ENCODE data around the gene COL4A6.
A peak's percentile ranks its signal among the peaks of the same experiment; 100 is the strongest.

COL4A6 gene

GRCh38 chrX:108209006-108209554 is 229.1 kb downstream of the COL4A6 start:
- no peak for DNase-seq

GRCh38 chrX:108203540-108203939 is 234.7 kb downstream of the COL4A6 start:
- no peak for DNase-seq

- DNase-seq = peak; percentile 36
Observed at GRCh38 chrX:108199691-108200090, 238.5 kb downstream of the COL4A6 start.

GRCh38 chrX:108199041-108199440 is 239.2 kb downstream of the COL4A6 start:
- DNase-seq = no peak

GRCh38 chrX:108198420-108198819 is 239.8 kb downstream of the COL4A6 start:
- no peak for DNase-seq

GRCh38 chrX:108186811-108187210 is 251.4 kb downstream of the COL4A6 start:
- DNase-seq = no peak

GRCh38 chrX:108178143-108178498 is 260.1 kb downstream of the COL4A6 start:
- no peak for DNase-seq

GRCh38 chrX:108177351-108178142 is 260.7 kb downstream of the COL4A6 start:
- no peak for DNase-seq

- DNase-seq = no peak
Observed at GRCh38 chrX:108173874-108174273, 264.3 kb downstream of the COL4A6 start.

- no peak for DNase-seq
Observed at GRCh38 chrX:108171671-108172070, 266.6 kb downstream of the COL4A6 start.

GRCh38 chrX:108169768-108170167 is 268.5 kb downstream of the COL4A6 start:
- no peak for DNase-seq

GRCh38 chrX:108168961-108169740 is 269.1 kb downstream of the COL4A6 start:
- no peak for DNase-seq

- no peak for DNase-seq
Observed at GRCh38 chrX:108167211-108167872, 270.9 kb downstream of the COL4A6 start.

- DNase-seq = no peak
Observed at GRCh38 chrX:108165383-108166111, 272.7 kb downstream of the COL4A6 start.

GRCh38 chrX:108163333-108164082 is 274.7 kb downstream of the COL4A6 start:
- DNase-seq = no peak

- no peak for DNase-seq
Observed at GRCh38 chrX:108162265-108162664, 276.0 kb downstream of the COL4A6 start.

GRCh38 chrX:108160309-108160708 is 277.9 kb downstream of the COL4A6 start:
- no peak for DNase-seq

- no peak for DNase-seq
Observed at GRCh38 chrX:108159028-108159670, 279.1 kb downstream of the COL4A6 start.

GRCh38 chrX:108157628-108158027 is 280.6 kb downstream of the COL4A6 start:
- DNase-seq = no peak

GRCh38 chrX:108156934-108157466 is 281.2 kb downstream of the COL4A6 start:
- no peak for DNase-seq

- DNase-seq = no peak
Observed at GRCh38 chrX:108156082-108156481, 282.1 kb downstream of the COL4A6 start.
